ENCODE data around the gene RNF39. TPM values are rescaled to one million over a fixed set of nuclear protein-coding genes. Genes with fewer than 3 reads are reported as not detected.
"Not testable (repeated sequence)": the region's sequence is repeated elsewhere in the genome, so short reads cannot be mapped to it uniquely, and the experiment has no call there.

Gene RNF39, protein sequence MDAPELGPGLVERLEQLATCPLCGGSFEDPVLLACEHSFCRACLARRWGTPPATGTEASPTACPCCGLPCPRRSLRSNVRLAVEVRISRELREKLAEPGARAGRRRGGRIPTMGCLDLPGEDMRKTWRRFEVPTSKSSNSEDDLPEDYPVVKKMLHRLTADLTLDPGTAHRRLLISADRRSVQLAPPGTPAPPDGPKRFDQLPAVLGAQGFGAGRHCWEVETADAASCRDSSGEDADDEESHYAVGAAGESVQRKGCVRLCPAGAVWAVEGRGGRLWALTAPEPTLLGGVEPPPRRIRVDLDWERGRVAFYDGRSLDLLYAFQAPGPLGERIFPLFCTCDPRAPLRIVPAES
- 1 to 10 TPM in 1 of 3 donors, under 1 TPM in 1, not detected in 1; 0.12 to 1.0 TPM for polyA plus RNA-seq

DNA sequence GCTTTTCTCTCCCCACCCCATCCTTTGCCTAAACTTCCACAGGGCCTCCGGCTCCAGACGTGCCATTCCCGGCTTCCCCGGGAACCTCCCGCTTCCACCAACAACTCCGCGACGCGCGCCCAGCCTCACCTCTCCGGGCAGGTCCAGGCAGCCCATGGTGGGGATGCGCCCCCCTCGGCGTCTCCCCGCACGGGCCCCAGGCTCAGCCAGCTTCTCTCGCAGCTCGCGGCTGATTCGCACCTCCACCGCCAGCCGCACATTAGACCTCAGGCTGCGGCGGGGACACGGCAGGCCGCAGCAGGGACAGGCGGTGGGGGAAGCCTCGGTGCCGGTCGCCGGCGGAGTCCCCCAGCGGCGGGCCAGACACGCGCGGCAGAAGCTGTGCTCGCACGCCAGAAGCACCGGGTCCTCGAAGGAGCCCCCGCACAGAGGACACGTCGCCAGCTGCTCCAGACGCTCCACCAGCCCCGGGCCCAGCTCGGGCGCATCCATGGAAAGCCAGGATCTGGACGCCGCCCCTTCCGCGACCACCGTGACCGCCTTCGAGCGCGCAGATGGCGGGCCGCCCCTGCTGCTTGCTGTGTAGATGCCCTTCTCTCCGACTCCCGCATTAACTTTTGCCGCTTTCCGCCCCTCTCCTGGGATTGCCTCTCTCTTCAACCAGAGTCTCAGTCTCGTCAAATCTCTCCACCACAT lies at the start of gene RNF39:
Gene RNF39, minus strand, starts transcription at position 676 of the 696 bp plus-strand sequence. Its CDS starts 184 bp downstream, at position 492.
- no peak within 1 kb of the TSS for H3K27ac ChIP-seq (ENCODE audit: low read depth, low read length)
- WGBS, 3 donors = 1 to 2% (median 1%) methylated on average over 56 to 64 of the region's 64 CpGs

DNA sequence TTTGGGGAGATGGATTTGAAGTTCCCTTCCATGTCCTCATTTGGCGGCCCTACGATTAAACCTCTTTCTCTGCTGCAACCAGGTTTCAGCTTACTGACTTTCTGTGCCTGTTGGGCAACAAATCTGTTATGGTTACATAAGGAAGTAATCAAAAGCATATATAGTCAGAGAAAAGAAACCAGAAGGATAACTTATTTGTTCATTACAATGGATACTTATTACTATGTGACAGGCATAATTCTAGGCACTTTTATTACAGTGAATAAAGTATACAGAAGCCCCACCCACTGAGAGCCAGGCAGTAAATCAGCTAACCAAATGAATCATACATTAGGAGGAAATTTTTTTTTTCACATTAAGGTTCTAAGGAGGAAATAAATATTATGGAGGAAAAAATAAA lies 46.9 kb upstream of the RNF39 start:
- WGBS, 3 donors = 25 to 88% (median 42%) methylated on average over 2 of the region's 2 CpGs
- H3K27ac ChIP-seq (ENCODE audit: low read depth, low read length) = no peak overlapping the region

DNA sequence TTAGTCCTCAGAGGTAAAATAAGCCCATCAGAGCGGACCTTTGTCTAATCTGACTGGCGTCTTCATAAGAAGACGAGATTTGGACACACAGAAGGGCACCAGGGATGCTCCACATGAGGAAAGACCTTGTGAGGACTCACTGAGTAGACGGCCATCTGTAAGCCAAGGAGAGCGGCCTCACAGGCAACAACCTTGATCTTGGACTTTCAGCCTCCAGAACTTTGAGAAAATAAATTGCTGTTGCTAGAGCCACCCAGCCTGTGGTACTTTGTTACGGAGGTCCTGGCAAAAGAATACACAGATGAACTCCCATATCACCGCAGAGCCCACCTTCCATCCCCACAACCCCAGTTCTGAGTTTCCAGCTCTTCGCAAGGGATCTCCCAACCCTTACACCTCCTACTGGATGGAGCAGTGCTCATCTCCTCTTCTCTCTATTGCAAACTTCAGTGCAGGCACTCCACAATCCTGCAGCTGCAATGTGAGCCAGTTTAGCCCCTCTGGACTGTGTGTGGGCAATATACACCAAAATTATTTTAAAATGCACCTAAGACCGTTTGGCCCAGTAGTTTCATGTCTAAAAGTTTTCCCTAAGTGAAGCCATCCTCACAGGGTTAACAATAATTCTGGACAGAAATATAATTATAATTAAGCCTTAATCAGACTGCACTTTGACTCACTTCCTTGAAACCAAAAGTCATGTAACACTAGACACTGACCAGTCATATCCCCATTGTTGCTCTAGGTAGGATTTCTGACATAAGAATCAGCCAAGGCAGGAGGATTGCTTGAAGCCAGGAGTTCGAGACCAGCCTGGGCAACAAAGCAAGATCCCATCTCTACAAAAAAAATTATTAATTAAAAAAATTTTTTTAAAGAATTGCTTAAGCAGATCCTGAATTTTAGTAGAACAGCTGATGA lies 46.1 kb upstream of the RNF39 start:
- WGBS, 3 donors = 69 to 83% (median 77%) methylated on average over 10 of the region's 10 CpGs

DNA sequence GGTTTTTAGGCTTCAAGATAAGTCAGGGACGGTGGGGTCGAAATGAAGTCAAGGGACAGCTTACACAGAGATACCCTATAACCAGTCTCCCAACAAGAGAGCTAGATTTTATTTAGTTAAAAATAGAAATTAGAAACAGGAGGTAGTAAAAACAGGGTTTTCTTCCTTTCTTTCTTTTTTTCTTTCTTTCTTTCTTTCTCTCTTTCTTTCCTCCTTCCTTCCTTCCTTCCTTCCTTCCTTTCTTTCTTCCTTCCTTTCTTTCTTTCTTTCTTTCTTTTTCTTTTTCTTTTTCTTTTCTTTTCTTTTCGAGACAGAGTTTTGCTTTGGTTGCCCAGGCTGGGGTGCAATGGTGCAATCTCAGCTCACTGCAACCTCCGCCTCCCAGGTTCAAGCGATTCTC lies 43.1 kb upstream of the RNF39 start:
- H3K27ac ChIP-seq (ENCODE audit: low read depth, low read length) = not testable (repeated sequence)
- WGBS, 3 donors = 84 to 95% (median 93%) methylated on average over 5 of the region's 5 CpGs

More for the DNA sequence above, 46.1 kb upstream of the RNF39 start:
- H3K27ac ChIP-seq (ENCODE audit: low read depth, low read length) = no peak overlapping the region

DNA sequence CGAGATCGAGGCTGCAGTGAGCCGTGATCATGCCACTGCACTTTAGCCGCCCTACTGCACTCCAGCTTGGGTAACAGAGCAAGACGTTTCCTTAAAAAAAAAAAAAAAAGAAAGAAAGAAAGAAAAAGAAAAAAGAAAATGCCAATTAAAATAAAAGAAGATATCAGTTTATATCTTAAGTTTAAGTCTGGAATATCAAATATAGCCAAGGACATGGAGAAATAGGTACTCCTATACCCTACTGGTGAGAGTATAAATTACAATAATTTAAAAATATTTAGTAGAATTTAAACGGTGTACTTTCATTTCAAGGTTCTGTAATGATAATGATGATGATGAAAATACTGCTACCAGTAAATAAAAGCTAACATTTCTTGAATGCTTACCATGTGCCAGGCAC lies 41.2 kb upstream of the RNF39 start:
- H3K27ac ChIP-seq (ENCODE audit: low read depth, low read length) = no peak overlapping the region
- WGBS, 3 donors = 72 to 79% (median 75%) methylated on average over 6 of the region's 6 CpGs

DNA sequence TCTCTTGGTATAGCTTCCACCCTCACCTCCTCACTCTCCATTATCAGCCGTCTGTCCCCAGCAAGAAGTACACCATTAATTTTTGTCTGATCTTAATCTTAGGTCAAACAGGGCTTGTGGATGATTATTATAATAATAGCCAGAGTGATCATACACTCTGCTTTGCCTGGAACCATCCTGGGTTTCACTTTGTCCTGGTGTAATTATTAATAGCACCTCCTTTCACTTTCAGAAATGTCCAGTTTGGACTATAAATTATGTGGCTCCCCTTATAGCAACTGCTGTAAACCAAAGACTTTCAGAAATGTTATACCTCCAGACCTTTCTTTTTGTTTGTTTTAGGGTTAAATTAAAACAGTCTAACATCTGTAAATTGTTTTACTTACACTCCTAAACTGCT lies 38.3 kb upstream of the RNF39 start:
- 42 to 56% (median 50%) methylated on average over 1 of the region's 1 CpG for WGBS, 3 donors

DNA sequence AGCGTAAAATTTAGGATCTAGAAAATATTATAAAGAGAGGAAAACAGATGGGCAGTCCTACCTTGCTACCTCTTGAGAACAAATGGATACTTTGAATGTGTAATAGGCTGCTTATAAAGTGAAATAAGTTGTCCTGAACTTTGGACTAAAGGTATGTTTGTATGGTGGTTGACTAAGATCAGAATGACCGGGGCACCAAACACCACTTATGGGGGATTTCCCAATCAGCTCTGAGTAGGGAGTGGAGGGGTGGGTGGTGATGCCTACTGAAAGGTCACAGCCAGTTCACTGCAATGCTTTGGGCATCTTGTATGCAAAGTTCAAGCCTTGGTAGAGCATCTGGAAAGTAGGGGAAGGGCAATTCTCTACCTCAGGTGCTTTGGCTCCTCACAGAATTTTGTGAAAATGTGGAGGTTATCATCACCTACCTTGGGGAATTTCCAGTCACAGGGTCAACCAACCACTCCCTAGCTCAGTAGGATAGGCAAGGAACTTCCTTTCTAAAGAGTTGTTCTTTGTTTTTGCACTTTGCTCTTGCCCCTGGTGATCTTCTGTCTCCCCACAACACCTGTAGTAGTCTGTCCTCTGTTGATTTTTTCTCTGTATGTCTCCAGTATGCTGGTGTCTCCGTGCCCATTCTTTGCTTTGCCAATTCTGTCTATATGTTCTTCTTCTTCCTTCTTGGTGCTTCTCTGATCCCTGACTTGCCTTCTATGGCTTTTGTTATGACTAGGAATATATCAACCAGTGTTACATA lies 37.6 kb upstream of the RNF39 start, which contains the start of gene TRIM31:
Gene TRIM31, minus strand, starts transcription at position 88 of the 757 bp plus-strand sequence. CDS start 285 bp downstream, outside the sequence.
- H3K27ac ChIP-seq (ENCODE audit: low read depth, low read length) = no peak within 1 kb of the TSS
- 63 to 83% (median 73%) methylated on average over 3 of the region's 3 CpGs for WGBS, 3 donors

More for the DNA sequence above, 38.3 kb upstream of the RNF39 start:
- no peak overlapping the region for H3K27ac ChIP-seq (ENCODE audit: low read depth, low read length)

DNA sequence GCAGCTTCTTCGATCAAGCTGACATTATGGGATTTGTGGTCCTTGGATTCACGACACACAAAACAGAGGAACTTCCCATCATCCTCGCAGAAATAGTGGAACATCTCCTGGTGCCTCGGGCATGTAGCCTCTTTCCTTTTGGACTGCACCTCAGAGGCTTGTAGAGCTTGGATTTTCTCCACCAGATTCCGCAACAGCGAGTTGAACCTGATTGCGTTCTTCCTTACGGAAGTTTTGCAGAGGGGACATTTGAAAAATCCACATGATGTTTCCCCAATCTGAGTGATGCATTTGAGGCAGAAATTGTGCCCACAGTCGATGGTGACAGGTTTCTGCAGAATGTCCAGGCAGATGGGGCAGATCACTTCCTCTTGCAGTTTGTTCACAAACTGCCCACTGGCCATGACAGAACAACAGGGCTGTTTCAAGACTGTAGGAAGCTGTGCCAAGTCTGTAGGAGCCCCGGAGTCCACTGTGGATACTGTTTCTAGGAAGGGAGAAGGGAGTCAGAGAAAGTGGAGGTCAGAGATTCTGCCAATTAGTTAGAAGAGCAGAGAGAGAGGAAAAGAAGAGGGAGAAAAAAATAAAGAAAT lies 36.9 kb upstream of the RNF39 start:
- H3K27ac ChIP-seq (ENCODE audit: low read depth, low read length) = no peak overlapping the region
- 73 to 77% (median 74%) methylated on average over 10 of the region's 10 CpGs for WGBS, 3 donors

DNA sequence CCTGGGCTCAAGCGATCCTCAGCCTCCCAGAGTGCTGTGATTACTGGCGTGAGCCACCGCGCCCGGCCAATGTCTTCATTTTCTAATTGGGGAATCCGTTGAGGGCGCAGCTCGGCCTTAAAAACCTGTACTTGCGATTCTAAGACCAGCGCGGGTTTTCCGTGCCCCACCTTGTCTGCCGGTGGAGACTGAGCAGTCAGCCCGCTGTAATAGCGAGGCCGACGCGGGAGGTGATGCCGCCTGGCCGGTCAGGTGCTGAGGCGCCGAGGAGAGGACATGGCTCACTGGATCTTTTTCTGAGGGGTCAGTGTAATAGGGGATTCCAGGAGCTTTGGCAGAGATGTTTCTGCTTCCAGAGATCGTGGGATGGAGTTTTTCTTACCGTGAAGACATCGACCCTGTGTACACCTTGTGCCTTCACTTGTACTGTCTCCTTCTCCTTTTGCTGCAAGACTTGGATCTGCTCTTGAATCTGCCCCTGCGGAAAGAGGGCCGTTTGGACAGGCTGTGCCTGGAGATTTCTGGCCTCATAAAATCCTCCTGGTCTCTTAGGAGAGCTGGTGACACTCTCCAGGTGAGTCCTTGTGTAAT lies 35.8 kb upstream of the RNF39 start:
- H3K27ac ChIP-seq (ENCODE audit: low read depth, low read length) = no peak overlapping the region
- 40 to 47% (median 46%) methylated on average over 27 of the region's 27 CpGs for WGBS, 3 donors

DNA sequence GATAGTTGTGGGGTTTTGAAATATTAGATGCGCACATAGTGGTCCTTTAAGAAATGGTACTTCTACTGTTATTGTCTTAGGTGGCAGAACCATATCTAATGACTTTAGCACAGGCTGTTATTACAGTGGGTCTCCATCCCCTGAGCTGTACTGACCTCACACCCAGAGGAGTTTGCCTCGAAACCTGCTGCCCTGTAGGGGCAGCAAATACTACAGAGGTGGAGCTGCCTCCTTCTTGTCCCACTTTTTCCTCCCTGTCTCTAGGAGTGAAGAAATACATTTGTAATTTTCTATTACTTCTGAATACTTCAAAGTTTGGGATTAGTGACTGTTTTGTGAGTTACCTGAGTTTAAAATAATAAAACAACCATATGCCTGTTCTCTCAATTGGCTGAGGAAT lies 29.1 kb upstream of the RNF39 start:
- no peak overlapping the region for H3K27ac ChIP-seq (ENCODE audit: low read depth, low read length)
- 81 to 86% (median 82%) methylated on average over 2 of the region's 2 CpGs for WGBS, 3 donors

DNA sequence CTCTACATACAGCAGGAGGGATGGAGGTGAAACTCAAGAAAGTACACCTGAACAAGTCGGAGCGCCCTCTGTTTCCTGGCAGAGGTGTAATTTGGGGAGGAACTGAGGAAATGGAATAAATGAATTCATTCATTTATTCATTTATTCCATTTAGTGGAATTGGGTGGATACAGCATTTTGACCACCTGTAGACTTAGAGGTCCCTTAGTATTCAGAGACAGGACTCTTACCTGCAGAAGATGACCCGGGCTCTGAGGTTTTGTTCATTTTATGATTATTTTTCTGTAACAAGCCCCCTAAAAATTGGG lies 28.3 kb upstream of the RNF39 start:
- no peak overlapping the region for H3K27ac ChIP-seq (ENCODE audit: low read depth, low read length)
- 38 to 57% (median 45%) methylated on average over 3 of the region's 3 CpGs for WGBS, 3 donors

DNA sequence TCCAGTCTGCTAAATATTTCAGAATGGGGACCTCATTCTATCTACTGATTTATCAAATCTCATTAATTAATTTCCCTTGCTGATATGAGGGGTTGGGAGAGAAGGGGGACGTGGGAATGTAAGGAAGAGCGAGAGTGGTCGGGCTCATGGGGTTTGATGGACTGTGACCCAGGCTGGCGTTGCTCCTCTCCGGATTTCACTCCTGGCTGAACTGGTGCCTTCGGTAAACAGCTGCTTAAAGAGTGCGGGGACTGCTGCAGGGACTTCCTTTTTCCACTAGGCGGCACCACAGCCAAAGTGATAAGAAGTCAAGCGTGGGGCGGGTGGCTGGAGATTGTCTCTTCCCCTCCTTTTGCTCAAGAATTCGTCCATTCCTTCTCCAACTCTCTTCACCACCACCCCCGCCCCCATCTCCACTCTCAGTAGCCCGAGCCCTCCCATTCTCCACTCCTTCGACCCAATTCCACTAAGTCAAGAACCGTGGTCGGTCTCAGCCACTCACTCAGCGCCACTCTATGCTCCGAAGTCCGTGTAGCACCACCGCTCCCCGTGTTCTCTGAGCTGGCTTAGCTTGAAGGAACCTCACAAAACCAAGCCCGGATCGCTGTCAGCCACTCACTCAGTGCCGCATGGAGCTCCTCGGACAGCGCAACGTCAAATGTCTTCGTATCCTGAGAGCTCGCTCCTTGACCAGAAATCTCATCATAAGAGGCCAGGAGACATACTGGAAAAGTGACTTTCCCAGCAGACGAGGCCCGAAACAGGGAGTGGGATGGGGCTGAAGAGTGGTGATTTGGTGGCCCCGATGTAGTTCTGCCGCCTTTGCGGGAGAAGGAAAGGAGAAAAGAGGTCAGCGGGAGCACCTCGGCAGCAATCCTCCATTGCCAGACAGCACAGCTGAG lies 27.7 kb upstream of the RNF39 start:
- WGBS, 3 donors = 3 to 4% (median 4%) methylated on average over 34 to 36 of the region's 36 CpGs

DNA sequence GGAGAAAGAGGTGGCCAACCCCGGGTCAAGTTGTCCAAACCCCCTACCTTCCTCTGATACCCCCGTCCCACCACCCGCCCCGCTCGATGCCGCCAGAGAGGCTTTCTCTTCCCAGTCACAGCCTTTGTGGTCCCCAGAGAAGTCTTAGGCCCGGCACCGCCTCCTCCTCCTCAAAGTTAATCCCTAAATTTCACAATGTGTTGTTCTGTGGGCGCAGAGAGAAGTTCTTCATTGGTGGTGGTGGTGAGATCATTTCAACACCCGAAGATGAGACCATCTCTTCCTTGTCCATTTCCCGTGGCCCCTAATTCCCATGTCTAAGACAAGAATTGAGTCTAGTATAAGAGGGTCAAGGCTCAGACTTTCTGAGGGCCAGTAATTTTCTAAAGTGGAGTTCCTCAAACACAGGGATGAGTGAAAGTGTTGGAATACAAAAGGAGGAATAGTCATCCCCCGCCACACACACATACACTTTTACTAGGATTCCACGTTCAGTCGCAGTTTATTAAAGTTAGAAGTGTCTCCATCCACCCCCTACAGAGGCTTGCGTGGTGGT lies 26.9 kb upstream of the RNF39 start:
- 25 to 40% (median 33%) methylated on average over 15 of the region's 15 CpGs for WGBS, 3 donors
- no peak overlapping the region for H3K27ac ChIP-seq (ENCODE audit: low read depth, low read length)

More for the DNA sequence above, 27.7 kb upstream of the RNF39 start:
- no peak overlapping the region for H3K27ac ChIP-seq (ENCODE audit: low read depth, low read length)

DNA sequence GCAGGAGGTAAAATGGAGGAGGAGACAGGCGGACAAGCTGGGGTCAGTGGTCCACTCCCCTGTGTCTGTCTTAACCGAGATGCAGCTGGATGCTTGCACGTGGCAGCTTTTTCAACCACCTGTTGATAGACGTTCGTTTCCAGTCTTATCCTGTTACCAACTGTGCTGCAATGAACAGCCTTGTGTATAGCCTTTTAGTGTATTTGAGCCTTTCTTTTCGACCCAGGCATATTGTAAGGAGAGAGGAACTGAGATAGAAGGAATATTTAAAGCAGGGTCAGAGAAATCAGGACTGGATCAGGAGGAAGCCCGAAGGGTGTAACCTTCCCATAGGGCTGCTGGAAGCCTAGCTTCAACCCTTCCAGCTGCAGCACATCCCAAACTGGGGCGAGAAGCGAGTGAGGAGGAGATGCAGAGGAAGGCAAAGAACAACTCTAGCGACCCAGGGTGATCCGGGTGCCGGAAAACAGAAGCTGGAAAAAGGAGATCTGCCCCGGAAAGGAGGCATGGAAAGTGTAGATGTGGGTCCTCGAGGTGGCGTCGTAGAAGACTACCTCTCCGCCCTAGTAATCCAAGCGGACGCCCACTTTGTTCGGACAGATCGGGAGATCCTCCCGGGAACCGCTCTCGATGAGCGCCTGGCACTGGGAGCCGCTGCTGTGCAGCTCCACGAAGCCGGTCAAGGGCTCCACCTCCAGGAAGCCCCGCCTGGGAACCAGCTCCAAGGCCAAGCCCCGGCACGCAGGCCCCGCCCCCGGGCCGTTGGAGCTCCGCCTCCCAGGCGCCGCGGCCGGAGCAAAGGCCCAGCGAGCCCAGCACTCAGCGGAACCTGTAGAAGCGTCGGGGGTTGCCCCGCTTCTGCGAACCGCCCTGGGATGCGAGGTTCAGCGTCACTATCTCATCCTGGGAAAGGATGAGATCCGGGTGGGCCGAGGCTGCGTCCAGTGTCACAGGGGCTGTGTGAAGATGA lies 26.2 kb upstream of the RNF39 start:
- WGBS, 3 donors = 2 to 3% (median 3%) methylated on average over 51 of the region's 51 CpGs
- no peak overlapping the region for H3K27ac ChIP-seq (ENCODE audit: low read depth, low read length)

All from adipose tissue (tissue), 3 donors.